Left forelimb (tissue), 1 donor: ENCODE data around the gene GGT5.
"Not testable (repeated sequence)": the region's sequence is repeated elsewhere in the genome, so short reads cannot be mapped to it uniquely, and the experiment has no call there.

Source experiments
- DNase-seq: peaks from one replicate; pipeline ENCODE4 v3.0.0-alpha.2; 2018; ENCODE audit warnings: low spot score

GGT5 gene

GRCh38 chr22:24263479-24263878 lies 18.6 kb upstream of the GGT5 start:
- not testable (repeated sequence) for DNase-seq

DNA sequence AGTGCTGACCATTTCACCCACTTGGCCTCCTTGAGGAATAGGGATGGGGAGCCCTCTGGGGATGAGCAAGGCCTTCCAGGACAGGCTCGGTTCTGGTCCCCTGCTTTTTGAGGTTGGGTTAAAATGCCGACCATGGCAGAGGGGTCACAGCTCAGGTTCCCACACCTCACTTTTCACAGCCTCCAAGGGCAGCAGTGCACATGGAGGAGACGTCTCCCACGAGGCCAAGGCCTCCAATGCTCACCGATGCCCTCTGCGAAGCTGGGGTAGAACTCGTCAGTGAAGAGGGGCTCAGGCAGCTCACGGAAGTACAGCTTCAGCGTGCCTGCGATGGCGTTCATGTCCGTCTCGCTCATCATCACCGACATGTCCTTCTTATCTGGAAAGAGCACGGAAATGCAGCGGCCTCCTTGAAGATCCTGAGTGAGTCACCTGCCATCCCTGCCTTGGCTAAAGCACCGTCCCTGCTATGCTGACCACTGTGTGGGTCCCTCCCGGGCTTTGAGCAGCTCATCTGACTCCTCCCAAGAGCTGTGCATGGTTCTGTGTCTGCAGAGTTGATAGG lies 17.4 kb upstream of the GGT5 start:
- DNase-seq, result not testable (repeated sequence)

DNA sequence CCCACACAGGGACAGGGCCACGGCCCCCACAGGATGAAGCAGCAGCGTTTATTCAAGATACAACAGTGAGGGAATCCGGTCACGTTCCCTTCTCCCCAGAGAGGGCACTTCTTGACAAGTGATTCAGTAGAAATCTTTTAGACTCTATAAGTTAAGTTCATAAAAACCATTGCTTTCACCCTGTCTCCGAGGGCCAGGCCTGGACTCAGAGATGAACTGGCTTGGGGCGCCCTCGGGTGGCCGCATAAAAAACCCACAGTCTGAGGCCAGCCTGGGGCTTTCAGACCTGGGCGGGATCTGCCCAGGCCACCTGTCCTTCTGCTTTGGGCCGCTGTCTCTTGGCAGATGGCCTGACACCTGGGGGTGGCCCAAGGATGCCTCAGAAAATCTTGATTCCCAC lies 14.6 kb upstream of the GGT5 start:
- DNase-seq, result not testable (repeated sequence)

DNA sequence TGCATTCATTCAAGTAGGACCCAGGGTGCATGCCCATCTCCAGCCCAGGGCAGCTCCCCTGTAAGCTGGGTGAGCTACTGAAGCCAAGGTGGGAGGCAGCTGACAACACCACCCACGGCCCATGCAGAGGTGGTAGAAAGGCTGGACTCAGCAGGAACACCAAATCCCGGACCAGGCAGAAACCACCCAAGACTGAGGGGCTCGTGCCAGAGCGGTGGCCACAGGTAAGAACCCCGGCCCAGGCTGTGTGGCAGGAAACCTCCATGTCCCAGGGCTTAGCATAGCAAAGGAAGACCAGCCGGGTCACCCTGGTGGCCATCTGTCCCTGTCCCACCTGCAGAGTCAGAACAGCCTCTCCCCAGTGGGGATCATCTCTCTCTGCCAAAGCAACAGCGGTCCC lies 11.9 kb upstream of the GGT5 start:
- DNase-seq, result not testable (repeated sequence)

GRCh38 chr22:24256136-24256535 lies 11.3 kb upstream of the GGT5 start:
- DNase-seq, result not testable (repeated sequence)

DNA sequence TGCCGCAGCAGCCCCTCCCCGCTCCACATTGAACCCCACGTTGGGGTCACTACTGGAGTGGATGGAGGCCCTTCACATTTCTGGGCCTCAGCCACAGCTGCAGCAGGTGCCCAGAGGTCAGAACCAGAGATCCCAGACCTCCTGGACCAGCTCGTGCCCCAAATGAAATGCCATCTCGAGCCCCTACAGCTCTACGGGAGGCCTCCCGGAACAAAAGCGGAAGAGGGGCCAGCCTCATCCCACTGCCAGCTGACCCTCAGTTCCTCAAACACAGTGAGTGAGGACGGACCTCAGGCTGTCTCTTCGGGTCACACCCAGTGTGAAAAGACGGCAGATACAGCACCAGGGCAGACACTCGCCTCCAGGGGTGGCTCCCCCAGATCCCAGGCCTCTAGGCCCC lies 8.2 kb upstream of the GGT5 start:
- not testable (repeated sequence) for DNase-seq

- not testable (repeated sequence) for DNase-seq
These were observed 6.4 kb upstream of the GGT5 start for GRCh38 chr22:24251286-24251685.

DNA sequence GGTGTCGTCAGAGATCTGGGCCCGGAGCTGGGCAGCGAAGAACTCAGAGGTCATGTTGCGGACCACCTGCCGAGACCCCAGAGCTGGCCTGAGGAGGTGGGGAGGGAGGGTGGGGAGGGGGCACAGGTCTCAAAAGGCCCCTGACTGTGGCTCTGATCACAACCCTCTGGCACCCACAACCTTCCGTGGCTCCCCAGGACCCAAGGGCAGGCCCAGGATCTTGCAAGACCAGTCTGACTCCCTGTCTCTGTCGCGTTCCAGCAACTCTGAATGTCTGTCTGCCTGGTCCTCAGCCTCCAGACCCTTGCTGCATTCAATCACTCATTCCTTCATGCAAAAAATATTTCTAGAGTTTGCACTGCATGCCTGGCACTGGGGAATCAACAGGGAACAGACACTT lies 4.5 kb upstream of the GGT5 start:
- DNase-seq, result not testable (repeated sequence)

DNA sequence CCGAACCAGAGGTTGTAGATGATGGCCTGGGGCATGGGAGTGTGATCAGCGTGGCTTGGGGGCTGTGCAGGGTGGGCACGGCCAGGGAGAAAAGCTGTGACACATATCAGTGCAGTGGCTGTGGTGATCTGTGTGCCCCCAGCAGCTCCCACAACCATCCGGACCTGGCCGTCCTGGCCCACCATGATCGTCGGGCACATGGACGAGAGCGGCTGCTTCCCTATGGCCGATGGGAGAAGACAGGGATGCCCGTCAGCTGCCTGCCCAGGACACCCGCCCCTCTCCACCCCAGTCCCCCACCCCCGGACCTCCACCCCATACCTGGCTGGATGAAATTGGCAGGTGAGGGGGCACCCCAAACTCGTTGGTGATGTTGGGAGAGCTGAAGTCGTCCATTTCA lies 3.7 kb upstream of the GGT5 start:
- peak; percentile 2 for DNase-seq

DNA sequence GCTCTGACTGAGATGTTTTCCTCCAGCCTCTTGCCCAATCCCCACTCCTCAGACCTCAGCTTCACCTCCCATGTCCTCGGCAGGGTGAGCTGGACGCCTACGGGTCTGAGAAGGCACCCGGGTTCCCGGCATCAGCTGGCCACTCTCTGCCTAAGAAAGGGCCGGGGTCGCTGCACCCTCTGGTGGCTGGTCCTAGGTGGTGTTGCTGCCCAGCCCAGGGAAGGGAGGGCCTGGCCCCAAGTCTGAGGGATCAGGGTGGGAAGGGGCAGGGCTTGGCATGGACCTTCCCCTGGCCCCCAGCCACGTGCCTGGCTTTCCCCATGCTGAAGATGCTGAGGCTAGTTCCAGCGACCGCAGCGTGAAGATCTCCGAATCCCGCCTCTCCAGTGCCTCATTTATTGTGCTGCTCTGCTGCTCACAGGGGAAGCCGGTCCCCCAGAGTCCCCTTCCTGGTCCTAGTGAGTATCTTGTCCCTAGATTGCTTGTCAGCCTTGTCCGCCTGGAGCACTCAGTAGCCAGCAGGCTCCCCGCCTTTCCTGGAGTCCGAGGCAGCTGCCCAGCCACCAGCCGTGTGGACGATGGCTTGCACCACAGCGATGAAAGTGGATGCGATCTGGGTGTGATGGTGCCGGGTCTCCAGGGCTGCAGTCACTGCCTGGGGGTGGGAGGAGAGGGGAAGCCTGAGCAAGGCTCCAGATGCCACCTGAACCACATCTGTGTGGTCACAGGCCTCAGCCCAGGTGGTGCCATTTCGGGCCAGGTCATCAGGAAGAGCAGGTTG lies 2.9 kb upstream of the GGT5 start:
- peak; percentile 90 for DNase-seq

GRCh38 chr22:24247011-24247507 lies 2.2 kb upstream of the GGT5 start:
- DNase-seq, result no peak

GRCh38 chr22:24245584-24246561 lies 991 bp upstream of the GGT5 start:
- not testable (repeated sequence) for DNase-seq

GRCh38 chr22:24244144-24244787 lies 616 bp downstream of the GGT5 start:
- DNase-seq, result no peak

DNA sequence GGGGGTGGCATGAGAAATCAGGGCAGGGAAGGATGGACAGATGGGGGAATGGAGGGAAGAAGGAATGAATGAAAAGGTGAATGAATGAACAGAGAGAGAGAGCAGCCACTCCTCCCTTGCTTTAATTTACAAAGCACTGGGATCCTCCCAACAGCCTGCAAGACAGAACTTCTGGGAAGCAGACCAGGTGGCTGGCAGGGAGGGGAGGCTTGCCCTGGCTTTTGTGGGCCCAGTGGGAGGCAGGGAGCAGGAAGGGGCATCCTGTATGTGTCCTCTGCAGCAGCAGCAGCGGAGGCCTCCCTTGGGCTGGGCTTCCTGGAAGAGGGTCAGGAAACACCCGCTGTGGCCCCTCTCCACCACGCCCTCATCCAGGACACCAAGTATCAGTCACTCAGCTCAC lies 1.5 kb downstream of the GGT5 start:
- not testable (repeated sequence) for DNase-seq

- DNase-seq, result not testable (repeated sequence)
These were observed 3.7 kb downstream of the GGT5 start for GRCh38 chr22:24240985-24241692.

GRCh38 chr22:24240381-24240780 lies 4.5 kb downstream of the GGT5 start:
- no peak for DNase-seq

GRCh38 chr22:24238101-24238694 lies 6.7 kb downstream of the GGT5 start:
- DNase-seq, result not testable (repeated sequence)

- DNase-seq, result no peak
These were observed 8.2 kb downstream of the GGT5 start for GRCh38 chr22:24236656-24237055.

DNA sequence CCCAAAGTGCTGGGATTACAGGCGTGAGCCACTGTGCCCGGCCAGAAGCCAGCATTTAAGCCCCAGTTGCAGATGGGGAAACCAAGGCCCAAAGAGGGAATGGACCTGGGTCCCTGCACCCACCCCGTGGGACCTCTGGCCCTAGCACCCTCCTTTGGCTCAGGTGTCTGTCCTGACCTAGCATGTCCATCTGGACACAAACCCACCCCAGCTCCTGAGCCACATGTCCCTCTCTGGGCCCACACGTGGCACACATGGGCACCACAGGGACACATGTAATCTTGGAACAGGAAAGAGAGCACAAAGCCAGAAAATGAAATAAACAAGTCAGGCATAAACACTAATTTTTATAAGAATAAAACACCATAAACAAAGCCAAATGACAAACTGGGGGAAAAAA lies 9.6 kb downstream of the GGT5 start:
- no peak for DNase-seq

GRCh38 chr22:24233816-24234215 lies 11.1 kb downstream of the GGT5 start:
- no peak for DNase-seq

DNA sequence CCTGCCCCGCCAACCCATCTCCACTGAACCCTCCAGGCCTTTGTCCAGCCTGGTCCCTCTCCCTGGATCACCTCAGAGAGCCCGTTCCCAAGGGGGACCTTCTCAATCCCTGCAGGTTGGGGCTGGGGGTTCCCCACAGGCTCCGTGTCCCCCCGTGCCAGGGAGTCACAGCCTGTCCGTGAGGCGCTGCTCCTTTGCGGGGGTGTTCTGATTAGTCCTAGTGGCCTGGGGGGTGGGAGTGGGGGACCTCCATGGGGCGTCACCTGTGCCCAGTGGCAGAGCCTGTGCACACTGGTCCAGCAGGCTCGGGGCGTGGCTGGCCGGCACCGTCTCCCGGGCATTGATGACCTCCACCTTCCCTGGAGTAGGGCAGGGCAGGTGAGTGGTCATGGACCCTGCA lies 11.6 kb downstream of the GGT5 start:
- no peak for DNase-seq
